WTC11 (cell line): ENCODE measurements around the gene LSP1.

Source experiments
- E2F5 ChIP-seq: sonication (generic); formaldehyde crosslinking; IDR thresholded peaks from 2 replicates; pipeline ENCODE4 v1.8.1; 2022; ENCODE audit warnings: mild to moderate bottlenecking, moderate library complexity, missing genetic modification reagents
- ESRRA ChIP-seq: sonication (generic); formaldehyde crosslinking; IDR thresholded peaks from 2 replicates; pipeline ENCODE4 v1.8.1; 2022; ENCODE audit warnings: mild to moderate bottlenecking, missing genetic modification reagents, borderline replicate concordance
- ETV6 ChIP-seq: sonication (generic); formaldehyde crosslinking; IDR thresholded peaks from 2 replicates; pipeline ENCODE4 v1.8.1; 2022; ENCODE audit warnings: mild to moderate bottlenecking, missing genetic modification reagents
- JUN ChIP-seq: sonication (generic); formaldehyde crosslinking; IDR thresholded peaks from 2 replicates; pipeline ENCODE4 v1.8.0; 2023; ENCODE audit warnings: mild to moderate bottlenecking, missing genetic modification reagents
- NR2C2 ChIP-seq: sonication (generic); formaldehyde crosslinking; IDR thresholded peaks from 2 replicates; pipeline ENCODE4 v1.8.0; 2022; ENCODE audit warnings: mild to moderate bottlenecking, missing genetic modification reagents
- PREB ChIP-seq: sonication (generic); formaldehyde crosslinking; IDR thresholded peaks from 2 replicates; pipeline ENCODE4 v1.8.1; 2022; ENCODE audit warnings: mild to moderate bottlenecking, missing genetic modification reagents, moderate library complexity, borderline replicate concordance
- SOX15 ChIP-seq: fragments of 250-450 bp; sonication (Bioruptor Pico); IDR thresholded peaks from 2 replicates; pipeline ENCODE4 v1.9.0; 2021; ENCODE audit warnings: mild to moderate bottlenecking
- ZNF121 ChIP-seq: sonication (generic); formaldehyde crosslinking; IDR thresholded peaks from 2 replicates; pipeline ENCODE4 v1.8.0; 2023; ENCODE audit warnings: missing genetic modification reagents
- ZNF138 ChIP-seq: sonication (generic); formaldehyde crosslinking; conservative IDR thresholded peaks from 2 replicates; pipeline ENCODE4 v1.8.1; 2022; ENCODE audit warnings: mild to moderate bottlenecking, moderate library complexity, missing genetic modification reagents
- ZNF263 ChIP-seq: sonication (generic); formaldehyde crosslinking; IDR thresholded peaks from 2 replicates; pipeline ENCODE4 v1.8.1; 2022; ENCODE audit warnings: low read depth, mild to moderate bottlenecking, moderate library complexity, missing genetic modification reagents
- ZNF512 ChIP-seq: sonication (generic); formaldehyde crosslinking; IDR thresholded peaks from 2 replicates; pipeline ENCODE4 v1.8.1; 2022; ENCODE audit warnings: missing genetic modification reagents, borderline replicate concordance
- TF ChIP-seq, protein P1 (sequence below): fragments of 200-600 bp; IDR thresholded peaks from 2 replicates; pipeline ENCODE4 v1.8.0; 2022; ENCODE audit warnings: antibody characterized with exemption
- TF ChIP-seq, protein P2 (sequence below): sonication (generic); formaldehyde crosslinking; conservative IDR thresholded peaks from 2 replicates; pipeline ENCODE4 v1.8.1; 2022; ENCODE audit warnings: mild to moderate bottlenecking, missing genetic modification reagents
- TF ChIP-seq, protein P3 (sequence below): fragments of 250-450 bp; sonication (Bioruptor Pico); IDR thresholded peaks from 2 replicates; pipeline ENCODE4 v1.9.0; 2021; ENCODE audit warnings: mild to moderate bottlenecking

DNA sequence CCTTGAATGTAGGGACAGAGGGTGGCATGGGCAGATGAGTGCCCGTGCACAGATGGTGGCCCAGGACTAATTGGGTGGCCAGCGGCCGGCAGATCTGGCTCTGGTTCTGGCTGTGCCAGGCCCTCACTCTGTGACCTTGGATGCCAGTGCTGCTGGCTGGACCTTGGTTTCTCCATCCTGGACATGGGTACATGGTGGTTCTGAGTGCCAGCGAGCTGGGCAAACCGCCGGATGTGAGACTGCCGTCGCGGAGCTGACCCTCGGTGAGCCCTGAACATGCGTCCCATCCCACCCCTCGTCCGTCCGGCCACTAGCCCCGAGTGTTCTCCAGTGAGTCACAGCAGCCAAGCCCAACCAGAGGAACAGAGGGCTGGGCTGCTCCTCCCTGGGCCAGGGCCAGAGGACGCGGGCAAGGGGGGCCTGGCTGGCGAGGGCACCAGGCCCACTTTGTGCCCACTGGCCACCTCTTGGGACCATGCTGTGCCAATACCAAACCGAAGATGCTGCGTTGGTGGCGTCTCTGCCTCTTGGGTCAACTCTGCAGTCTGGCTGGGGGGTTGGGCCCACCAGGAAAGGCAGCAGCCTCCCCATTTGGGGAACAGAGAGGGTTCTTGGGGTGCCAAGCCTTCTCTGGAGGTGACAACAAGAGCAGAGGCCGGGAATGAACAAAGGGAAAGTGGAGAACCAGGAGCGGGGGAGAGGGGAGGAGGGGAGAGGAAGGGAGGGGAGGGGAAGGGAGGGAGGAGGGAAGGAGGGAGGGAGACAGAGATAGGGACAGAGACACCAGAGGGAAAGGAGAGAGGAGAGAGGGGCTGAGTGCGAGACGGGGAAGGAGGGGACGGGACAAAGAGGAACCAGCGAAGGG lies 10.7 kb downstream of the LSP1 start:
- TF ChIP-seq, protein P1, sequence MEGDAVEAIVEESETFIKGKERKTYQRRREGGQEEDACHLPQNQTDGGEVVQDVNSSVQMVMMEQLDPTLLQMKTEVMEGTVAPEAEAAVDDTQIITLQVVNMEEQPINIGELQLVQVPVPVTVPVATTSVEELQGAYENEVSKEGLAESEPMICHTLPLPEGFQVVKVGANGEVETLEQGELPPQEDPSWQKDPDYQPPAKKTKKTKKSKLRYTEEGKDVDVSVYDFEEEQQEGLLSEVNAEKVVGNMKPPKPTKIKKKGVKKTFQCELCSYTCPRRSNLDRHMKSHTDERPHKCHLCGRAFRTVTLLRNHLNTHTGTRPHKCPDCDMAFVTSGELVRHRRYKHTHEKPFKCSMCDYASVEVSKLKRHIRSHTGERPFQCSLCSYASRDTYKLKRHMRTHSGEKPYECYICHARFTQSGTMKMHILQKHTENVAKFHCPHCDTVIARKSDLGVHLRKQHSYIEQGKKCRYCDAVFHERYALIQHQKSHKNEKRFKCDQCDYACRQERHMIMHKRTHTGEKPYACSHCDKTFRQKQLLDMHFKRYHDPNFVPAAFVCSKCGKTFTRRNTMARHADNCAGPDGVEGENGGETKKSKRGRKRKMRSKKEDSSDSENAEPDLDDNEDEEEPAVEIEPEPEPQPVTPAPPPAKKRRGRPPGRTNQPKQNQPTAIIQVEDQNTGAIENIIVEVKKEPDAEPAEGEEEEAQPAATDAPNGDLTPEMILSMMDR = no peak
- no peak for TF ChIP-seq ZNF138
- no peak for TF ChIP-seq NR2C2
- TF ChIP-seq, protein P2, sequence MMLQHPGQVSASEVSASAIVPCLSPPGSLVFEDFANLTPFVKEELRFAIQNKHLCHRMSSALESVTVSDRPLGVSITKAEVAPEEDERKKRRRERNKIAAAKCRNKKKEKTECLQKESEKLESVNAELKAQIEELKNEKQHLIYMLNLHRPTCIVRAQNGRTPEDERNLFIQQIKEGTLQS (CRISPR knock-in tag) = no peak
- TF ChIP-seq JUN (CRISPR knock-in tag) = no peak
- no peak for TF ChIP-seq SOX15
- no peak for TF ChIP-seq PREB (CRISPR knock-in tag)
- TF ChIP-seq ETV6 (CRISPR knock-in tag) = no peak
- TF ChIP-seq ZNF512 = no peak
- TF ChIP-seq ZNF121 (CRISPR knock-in tag) = no peak
- TF ChIP-seq ESRRA = no peak
- TF ChIP-seq, protein P3, sequence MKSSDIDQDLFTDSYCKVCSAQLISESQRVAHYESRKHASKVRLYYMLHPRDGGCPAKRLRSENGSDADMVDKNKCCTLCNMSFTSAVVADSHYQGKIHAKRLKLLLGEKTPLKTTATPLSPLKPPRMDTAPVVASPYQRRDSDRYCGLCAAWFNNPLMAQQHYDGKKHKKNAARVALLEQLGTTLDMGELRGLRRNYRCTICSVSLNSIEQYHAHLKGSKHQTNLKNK (CRISPR knock-in tag) = no peak
- TF ChIP-seq E2F5 (CRISPR knock-in tag) = no peak
- no peak for TF ChIP-seq ZNF263
